GM10248 (cell line): ENCODE measurements around the gene HSPH1.
"Not testable (repeated sequence)": the region's sequence is repeated elsewhere in the genome, so short reads cannot be mapped to it uniquely, and the experiment has no call there.

Source experiments
- CTCF ChIA-PET: fragments of 300-600 bp; sonication (Branson Sonifier 250); formaldehyde crosslinking; extraction: SDS; loops from one replicate; lab custom pipeline; 2021; ENCODE audit warnings: antibody characterized with exemption; lab: Yijun Ruan, JAX
- POLR2A ChIA-PET: fragments of 350-650 bp; sonication (Branson Sonifier 250); formaldehyde crosslinking; extraction: SDS; loops from one replicate; lab custom pipeline; 2020; ENCODE audit warnings: antibody characterized with exemption; lab: Yijun Ruan, JAX
- DNase-seq: peaks from one replicate; pipeline ENCODE4 v3.0.0; 2012; ENCODE audit errors: extremely low spot score
- TF ChIP-seq, protein P1 (sequence below): IDR thresholded peaks from 2 replicates; pipeline ENCODE4 v1.5.1; 2012; ENCODE audit warnings: mild to moderate bottlenecking, low read depth; ENCODE audit errors: extremely low read depth, missing control alignments, control extremely low read depth

Gene HSPH1

DNA sequence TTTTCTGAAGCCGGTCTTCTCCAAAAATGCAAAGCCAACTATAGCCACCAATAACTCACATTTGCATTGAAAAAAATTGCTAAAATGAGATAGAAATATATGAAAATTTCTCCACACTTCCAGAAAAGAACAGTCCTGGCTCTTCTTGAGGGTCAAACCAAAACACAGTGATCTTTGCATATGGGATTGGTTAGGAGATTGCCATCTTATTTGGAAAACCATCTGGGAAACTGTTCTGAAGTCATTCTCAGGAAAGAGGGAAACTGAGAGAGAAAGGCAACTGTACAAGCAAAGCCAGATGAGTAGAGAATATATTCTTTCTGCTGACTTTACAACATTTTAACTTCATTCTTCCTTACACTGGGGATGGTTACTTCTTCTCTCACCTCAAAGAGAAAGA is 54.6 kb downstream of the HSPH1 start:
- DNase-seq: no peak
- ChIA-PET CTCF (interaction anchor here (2.3 kb wide), 1 partner anchor 16 kb away, joined by 5 read pairs; no protein-coding TSS in a partner anchor), POLR2A (no interaction called here)
- TF ChIP-seq, protein P1, sequence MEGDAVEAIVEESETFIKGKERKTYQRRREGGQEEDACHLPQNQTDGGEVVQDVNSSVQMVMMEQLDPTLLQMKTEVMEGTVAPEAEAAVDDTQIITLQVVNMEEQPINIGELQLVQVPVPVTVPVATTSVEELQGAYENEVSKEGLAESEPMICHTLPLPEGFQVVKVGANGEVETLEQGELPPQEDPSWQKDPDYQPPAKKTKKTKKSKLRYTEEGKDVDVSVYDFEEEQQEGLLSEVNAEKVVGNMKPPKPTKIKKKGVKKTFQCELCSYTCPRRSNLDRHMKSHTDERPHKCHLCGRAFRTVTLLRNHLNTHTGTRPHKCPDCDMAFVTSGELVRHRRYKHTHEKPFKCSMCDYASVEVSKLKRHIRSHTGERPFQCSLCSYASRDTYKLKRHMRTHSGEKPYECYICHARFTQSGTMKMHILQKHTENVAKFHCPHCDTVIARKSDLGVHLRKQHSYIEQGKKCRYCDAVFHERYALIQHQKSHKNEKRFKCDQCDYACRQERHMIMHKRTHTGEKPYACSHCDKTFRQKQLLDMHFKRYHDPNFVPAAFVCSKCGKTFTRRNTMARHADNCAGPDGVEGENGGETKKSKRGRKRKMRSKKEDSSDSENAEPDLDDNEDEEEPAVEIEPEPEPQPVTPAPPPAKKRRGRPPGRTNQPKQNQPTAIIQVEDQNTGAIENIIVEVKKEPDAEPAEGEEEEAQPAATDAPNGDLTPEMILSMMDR: no peak

DNA sequence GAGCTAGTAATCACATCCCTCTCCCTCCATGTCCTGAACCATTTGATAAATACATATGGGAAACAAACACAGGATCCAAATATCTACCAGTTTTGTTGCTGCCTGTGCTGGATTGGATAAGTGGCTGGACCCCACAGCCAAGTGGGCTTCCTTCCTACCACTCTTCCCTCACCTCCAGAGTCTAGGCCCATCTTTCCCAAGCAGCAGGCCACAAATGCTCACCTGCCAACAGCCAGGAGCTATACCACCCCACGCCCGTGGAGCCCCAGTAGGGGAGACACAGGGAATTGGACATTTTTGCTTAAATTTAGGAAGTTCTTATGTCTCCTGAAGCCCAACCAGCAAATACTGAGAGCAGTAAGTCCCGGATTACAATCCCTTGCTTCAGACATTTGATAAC is 55.8 kb downstream of the HSPH1 start:
- POLR2A ChIA-PET: no interaction called here
- DNase-seq: no peak
- TF ChIP-seq, protein P1: no peak
- CTCF ChIA-PET: interaction anchor here (1.0 to 2.3 kb wide), 2 partner anchors 10 to 15 kb away, joined by 5 read pairs; no protein-coding TSS in a partner anchor

DNA sequence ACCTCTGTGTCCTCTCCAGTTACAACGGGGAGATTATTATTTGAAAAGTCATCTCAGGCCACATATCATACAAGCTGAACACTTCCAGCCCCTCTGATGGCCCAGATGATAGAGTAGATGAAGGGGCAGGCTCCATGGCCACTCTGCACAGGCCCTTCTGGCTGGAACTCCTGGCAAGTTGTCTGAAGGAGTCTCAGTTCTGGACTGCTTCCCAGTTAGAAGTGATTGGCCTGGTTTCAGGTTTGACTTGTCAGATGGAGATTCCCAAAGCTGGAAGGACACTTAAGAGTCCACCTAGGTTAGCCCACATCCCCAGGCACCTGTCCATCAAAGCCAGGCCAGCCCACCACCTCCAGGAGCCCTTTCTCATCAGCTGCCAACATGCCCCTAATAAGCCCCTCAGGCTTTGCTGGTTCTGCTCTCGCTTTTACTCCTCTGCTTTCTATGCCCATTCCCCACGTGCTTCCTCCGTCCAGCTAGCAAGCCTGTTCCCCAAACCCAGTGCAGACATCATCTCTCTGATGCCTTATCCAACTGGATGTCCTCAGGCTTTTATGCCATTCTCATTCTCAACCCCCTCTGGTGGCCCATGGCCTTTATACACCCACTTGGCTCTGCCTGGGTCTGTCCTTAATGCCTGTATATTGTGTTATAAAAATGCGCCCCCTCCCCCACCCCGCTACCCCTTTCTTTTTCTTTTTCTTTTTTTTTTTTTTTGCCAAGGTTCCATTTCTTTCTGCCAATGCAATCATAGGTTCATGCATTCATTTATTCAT is 56.5 kb downstream of the HSPH1 start:
- no peak for DNase-seq
- ChIA-PET CTCF (interaction anchor here (1.0 to 2.3 kb wide), 2 partner anchors 11 to 14 kb away, joined by 5 read pairs; no protein-coding TSS in a partner anchor), POLR2A (no interaction called here)
- TF ChIP-seq, protein P1: no peak

DNA sequence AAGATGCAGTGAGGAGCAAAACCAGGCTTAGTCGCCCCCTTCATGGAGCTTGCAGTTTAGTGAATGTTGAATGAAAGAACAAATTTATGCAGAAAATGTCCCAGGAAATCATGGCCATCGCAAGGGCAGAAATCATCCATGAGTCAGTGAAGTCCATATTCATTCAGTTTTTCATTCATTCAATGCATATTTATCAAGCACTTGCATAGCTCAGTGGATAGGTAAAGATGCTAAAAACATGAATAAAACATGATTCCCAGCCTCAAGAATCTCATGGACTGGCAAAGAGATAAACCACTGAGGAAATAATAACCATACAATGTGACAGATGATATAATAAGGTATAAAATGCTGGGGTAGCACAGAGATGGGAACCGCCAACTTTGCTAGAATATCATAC is 58.8 kb downstream of the HSPH1 start:
- DNase-seq: no peak
- TF ChIP-seq, protein P1: no peak
- ChIA-PET CTCF (interaction anchor here (1.4 kb wide), 1 partner anchor 19 kb away, joined by 3 read pairs; no protein-coding TSS in a partner anchor), POLR2A (no interaction called here)

DNA sequence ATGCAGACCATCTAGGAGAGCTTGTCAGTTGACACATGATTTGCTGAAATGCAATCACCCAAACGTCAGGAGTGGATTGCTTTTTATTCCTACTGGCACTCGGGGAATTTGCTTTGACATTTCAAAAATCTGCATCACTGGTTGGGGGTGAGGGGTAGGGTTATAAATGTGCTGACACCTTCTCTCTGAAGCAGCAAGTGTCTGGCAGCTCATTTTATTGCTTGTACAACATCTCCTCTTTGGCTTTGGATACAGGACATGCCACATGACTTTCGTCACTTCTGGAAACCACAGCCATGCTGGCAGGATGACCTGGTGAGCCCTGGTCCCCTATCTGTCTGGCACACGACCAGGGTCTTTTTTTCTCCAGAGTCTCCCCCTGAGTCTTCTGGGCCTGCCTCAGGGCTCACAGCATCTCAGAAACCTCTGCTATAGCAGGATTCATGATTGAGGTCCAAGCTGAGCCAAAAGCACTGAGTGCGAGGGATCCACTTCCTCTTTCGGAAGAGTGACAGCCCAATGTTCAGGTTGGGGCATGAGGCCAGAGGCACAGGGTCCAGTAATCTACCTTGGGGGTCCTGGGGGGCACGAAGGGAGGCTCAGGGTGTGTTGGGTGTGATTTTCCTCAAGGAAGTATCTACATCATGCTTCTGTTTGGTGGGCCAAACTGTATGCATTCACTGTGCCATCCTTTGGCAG is 60.1 kb downstream of the HSPH1 start:
- TF ChIP-seq, protein P1: no peak
- POLR2A ChIA-PET: no interaction called here
- DNase-seq: no peak
- CTCF ChIA-PET: interaction anchor here (0.9 to 1.6 kb wide), 3 partner anchors 10 to 18 kb away, joined by 3 to 4 read pairs (median 4); no protein-coding TSS in a partner anchor

DNA sequence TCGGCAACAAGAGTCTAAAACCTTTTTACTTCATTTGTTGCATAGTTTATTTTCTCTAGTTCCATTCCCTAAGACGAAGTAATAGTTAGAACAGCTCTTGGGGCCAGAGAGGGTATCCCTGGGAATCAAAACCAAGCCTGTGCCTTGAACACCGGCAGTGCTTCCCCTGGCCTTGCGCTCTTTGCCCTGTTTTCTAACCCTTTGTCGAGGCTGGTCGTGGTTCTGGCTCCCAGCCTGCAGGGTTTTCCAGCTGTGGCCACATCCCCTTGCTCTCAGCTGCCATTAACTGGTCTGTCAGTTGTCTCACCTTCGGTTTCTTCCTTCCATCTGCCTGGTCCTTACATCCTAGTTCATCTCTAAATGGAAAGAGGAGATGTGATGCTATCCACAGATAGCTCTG is 61.0 kb downstream of the HSPH1 start:
- ChIA-PET POLR2A (no interaction called here), CTCF (interaction anchor here (0.9 to 1.6 kb wide), 2 partner anchors 11 kb away, joined by 4 read pairs; no protein-coding TSS in a partner anchor)
- no peak for DNase-seq
- TF ChIP-seq, protein P1: no peak

DNA sequence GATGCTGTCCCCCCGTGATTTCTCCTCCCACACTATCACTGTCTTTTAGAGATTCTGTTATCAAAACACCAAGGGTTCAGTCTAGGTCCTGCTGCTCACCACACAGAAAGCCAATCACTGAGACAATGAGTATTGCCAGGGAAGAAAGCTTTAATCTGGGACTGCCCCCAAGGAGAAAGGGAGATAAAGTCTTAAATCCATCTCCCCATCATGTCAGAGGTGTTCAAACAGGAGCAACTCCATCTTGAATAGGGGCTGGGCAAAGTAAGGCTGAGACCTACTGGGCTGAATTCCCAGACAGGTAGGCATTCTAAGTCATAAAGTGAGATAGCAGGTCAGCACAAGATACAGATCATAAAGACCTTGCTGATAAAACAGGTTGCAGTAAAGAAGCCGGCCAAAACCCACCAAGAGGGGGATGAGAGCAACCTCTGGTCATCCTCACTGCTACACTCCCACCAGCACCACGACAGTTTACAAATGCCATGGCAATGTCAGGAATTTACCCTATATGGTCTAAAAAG is 63.7 kb downstream of the HSPH1 start:
- POLR2A ChIA-PET, DNase-seq, CTCF ChIA-PET: not testable (repeated sequence)
